Ishikawa (cell line): ENCODE results near the gene OR7A5.

Experiments
- CREB1 ChIP-seq: IDR thresholded peaks from 2 replicates; pipeline ENCODE4 v1.6.1; 2012; ENCODE audit warnings: low read depth
- EGR1 ChIP-seq: IDR thresholded peaks from 2 replicates; pipeline ENCODE4 v1.6.1; 2012
- MAX ChIP-seq: IDR thresholded peaks from 2 replicates; pipeline ENCODE4 v1.6.1; 2012
- RAD21 ChIP-seq: IDR thresholded peaks from 2 replicates; pipeline ENCODE4 v1.6.1; 2012; ENCODE audit warnings: low read depth
- REST ChIP-seq: IDR thresholded peaks from 2 replicates; pipeline ENCODE4 v1.6.1; 2012; ENCODE audit warnings: low read depth, mild to moderate bottlenecking
- TAF1 ChIP-seq: IDR thresholded peaks from 2 replicates; pipeline ENCODE4 v1.6.1; 2012; ENCODE audit warnings: low read depth, mild to moderate bottlenecking
- TEAD4 ChIP-seq: IDR thresholded peaks from 2 replicates; pipeline ENCODE4 v1.6.1; 2012
- TF ChIP-seq, protein P1 (sequence below): IDR thresholded peaks from 2 replicates; pipeline ENCODE4 v1.6.1; 2012

GRCh38 chr19:14840206-14840605, 5.2 kb upstream of the OR7A5 start:
- no peak for TF ChIP-seq TAF1
- no peak for TF ChIP-seq MAX
- no peak for TF ChIP-seq RAD21
- TF ChIP-seq REST: no peak
- TF ChIP-seq EGR1: no peak
- TF ChIP-seq TEAD4: no peak
- TF ChIP-seq, protein P1, sequence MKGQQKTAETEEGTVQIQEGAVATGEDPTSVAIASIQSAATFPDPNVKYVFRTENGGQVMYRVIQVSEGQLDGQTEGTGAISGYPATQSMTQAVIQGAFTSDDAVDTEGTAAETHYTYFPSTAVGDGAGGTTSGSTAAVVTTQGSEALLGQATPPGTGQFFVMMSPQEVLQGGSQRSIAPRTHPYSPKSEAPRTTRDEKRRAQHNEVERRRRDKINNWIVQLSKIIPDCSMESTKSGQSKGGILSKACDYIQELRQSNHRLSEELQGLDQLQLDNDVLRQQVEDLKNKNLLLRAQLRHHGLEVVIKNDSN: no peak
- no peak for TF ChIP-seq CREB1
